ENCODE measurements around the gene KIF13A.

The KIF13A gene

GRCh38 chr6:17998003-17998402 lies 10.6 kb upstream of the KIF13A start:
- Histone ChIP-seq H3K4me2 (ENCODE audit: low read length) (no peak overlapping the region), H3K36me3 (ENCODE audit: insufficient read depth, low read length) (no peaks in the 10 kb centered on the region), H3K4me3 (ENCODE audit: low read length) (no peak overlapping the region), H3K9ac (ENCODE audit: low read depth, low read length) (no peak overlapping the region), H3K9me3 (replicated peaks; ENCODE audit: low read length) (no peaks in the 10 kb centered on the region), H3K4me1 (ENCODE audit: control insufficient read depth, insufficient read depth, low read length) (peaks cover 11% of the 10 kb centered on the region), H3K27me3 (ENCODE audit: control insufficient read depth, insufficient read depth, low read length) (no peaks in the 10 kb centered on the region)

GRCh38 chr6:17995414-17995813 lies 8.0 kb upstream of the KIF13A start:
- Histone ChIP-seq H3K36me3 (ENCODE audit: insufficient read depth, low read length) (no peaks in the 10 kb centered on the region), H3K27me3 (ENCODE audit: control insufficient read depth, insufficient read depth, low read length) (no peaks in the 10 kb centered on the region), H3K4me2 (ENCODE audit: low read length) (no peak overlapping the region), H3K9ac (ENCODE audit: low read depth, low read length) (no peak overlapping the region), H3K4me3 (ENCODE audit: low read length) (no peak overlapping the region), H3K4me1 (ENCODE audit: control insufficient read depth, insufficient read depth, low read length) (peaks cover 17% of the 10 kb centered on the region), H3K9me3 (replicated peaks; ENCODE audit: low read length) (no peaks in the 10 kb centered on the region)

DNA sequence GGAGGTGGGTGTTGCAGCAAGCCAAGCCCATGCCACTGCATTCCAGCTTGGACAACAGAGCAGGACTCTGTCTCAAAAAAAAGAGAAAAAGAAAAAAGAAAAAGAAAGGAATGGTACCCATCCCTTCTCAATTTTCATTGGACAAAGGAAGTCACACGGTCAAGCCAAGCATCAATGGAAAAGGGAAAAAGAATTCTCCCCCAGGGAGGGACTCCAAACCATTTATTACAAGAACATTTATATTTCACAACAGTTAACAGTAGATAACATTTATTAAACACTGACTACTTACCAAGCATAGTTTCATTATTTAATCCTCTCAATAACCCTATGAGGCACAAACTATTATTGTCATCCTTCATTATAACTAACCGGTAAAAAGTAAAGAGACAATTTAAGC lies 6.6 kb upstream of the KIF13A start:
- no peaks in the 10 kb centered on the region for H3K27me3 ChIP-seq (ENCODE audit: control insufficient read depth, insufficient read depth, low read length)
- peaks cover 17% of the 10 kb centered on the region for H3K4me1 ChIP-seq (ENCODE audit: control insufficient read depth, insufficient read depth, low read length)
- H3K9ac ChIP-seq (ENCODE audit: low read depth, low read length), result no peak overlapping the region
- H3K36me3 ChIP-seq (ENCODE audit: insufficient read depth, low read length), result no peaks in the 10 kb centered on the region
- H3K9me3 ChIP-seq (replicated peaks; ENCODE audit: low read length), result no peaks in the 10 kb centered on the region
- no peak overlapping the region for H3K4me3 ChIP-seq (ENCODE audit: low read length)
- peak overlapping the region; percentile 38 for H3K4me2 ChIP-seq (ENCODE audit: low read length)

DNA sequence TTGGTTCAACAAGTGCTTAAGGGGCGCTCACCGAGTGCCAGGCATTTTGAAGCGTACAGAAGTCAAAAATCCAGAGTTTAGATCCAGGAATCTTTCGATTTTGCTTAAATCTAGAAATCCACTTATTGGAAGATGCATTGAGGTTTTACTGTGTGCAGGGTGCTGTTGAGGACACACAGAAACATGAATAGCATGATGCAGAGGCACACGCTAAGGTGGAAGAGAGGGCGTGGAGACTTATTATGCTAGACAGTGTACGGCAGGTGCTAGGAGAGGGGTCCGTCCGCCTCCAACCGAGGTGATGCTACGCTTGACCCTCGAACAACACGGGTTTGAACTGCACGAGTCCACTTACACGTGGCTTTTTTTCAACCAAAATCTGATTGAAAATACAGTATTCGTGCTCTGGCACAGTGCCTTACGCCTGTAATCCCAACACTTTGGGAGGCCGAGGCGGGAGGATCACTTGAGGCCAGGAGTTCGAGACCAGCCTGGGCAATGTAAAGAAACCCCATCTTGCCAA lies 1.0 kb upstream of the KIF13A start:
- peak overlapping the region; percentile 86 for H3K9ac ChIP-seq (ENCODE audit: low read depth, low read length)
- H3K4me3 ChIP-seq (ENCODE audit: low read length), result peak overlapping the region; percentile 89
- no peaks in the 10 kb centered on the region for H3K9me3 ChIP-seq (replicated peaks; ENCODE audit: low read length)
- H3K4me1 ChIP-seq (ENCODE audit: control insufficient read depth, insufficient read depth, low read length), result peaks cover 22% of the 10 kb centered on the region
- no peaks in the 10 kb centered on the region for H3K36me3 ChIP-seq (ENCODE audit: insufficient read depth, low read length)
- no peaks in the 10 kb centered on the region for H3K27me3 ChIP-seq (ENCODE audit: control insufficient read depth, insufficient read depth, low read length)
- peak overlapping the region; percentile 86 for H3K4me2 ChIP-seq (ENCODE audit: low read length)

GRCh38 chr6:17987697-17988421 lies 424 bp upstream of the KIF13A start:
- H3K4me1 ChIP-seq (ENCODE audit: control insufficient read depth, insufficient read depth, low read length), result peaks cover 18% of the 10 kb centered on the region
- no peaks in the 10 kb centered on the region for H3K9me3 ChIP-seq (replicated peaks; ENCODE audit: low read length)
- H3K9ac ChIP-seq (ENCODE audit: low read depth, low read length), result peak overlapping the region; percentile 86
- peak overlapping the region; percentile 89 for H3K4me3 ChIP-seq (ENCODE audit: low read length)
- H3K4me2 ChIP-seq (ENCODE audit: low read length), result peak overlapping the region; percentile 86
- H3K36me3 ChIP-seq (ENCODE audit: insufficient read depth, low read length), result no peaks in the 10 kb centered on the region
- H3K27me3 ChIP-seq (ENCODE audit: control insufficient read depth, insufficient read depth, low read length), result no peaks in the 10 kb centered on the region

DNA sequence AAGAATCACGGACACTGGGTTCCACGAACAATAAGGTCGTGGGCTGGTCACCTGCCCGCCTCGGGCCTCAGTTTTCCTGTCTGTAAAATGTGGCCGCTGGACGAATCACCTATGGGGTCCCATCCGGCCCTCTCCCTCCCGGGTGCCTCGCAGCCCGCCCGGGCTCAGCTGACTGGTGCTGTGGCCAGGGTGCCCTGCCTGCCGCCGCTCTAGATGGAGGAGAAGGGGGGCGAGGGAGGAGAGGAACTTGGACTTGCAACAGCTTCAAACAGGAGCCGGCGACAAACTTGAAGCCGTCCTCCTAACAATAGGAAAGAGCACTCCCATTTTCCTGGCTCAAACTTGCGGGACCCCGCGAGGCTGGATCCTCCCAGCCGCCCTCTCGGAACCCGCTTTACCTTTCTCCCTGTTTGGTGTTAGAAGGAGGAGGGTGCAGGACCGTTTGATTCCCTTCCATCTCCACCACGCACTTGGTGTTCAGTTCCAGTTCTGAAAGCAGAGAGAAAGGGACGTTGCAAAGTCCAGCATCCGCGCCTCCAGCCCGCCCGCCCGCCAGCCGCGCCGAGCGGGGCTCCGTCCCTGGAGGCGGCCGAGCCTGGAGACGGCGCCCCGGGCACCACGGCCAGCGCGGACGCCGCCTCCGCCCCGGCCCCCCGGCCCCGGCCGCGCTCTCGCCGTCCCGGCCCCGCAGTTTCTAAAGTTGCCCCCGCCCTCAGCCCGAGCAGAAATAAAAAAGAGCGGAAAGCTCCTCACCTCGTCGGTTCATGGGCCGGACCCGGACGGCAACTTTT lies 584 bp downstream of the KIF13A start:
- Histone ChIP-seq H3K9ac (ENCODE audit: low read depth, low read length) (peak overlapping the region; percentile 86), H3K4me3 (ENCODE audit: low read length) (peak overlapping the region; percentile 89), H3K4me2 (ENCODE audit: low read length) (peak overlapping the region; percentile 75), H3K9me3 (replicated peaks; ENCODE audit: low read length) (no peaks in the 10 kb centered on the region), H3K36me3 (ENCODE audit: insufficient read depth, low read length) (no peaks in the 10 kb centered on the region), H3K27me3 (ENCODE audit: control insufficient read depth, insufficient read depth, low read length) (no peaks in the 10 kb centered on the region), H3K4me1 (ENCODE audit: control insufficient read depth, insufficient read depth, low read length) (peaks cover 14% of the 10 kb centered on the region)

DNA sequence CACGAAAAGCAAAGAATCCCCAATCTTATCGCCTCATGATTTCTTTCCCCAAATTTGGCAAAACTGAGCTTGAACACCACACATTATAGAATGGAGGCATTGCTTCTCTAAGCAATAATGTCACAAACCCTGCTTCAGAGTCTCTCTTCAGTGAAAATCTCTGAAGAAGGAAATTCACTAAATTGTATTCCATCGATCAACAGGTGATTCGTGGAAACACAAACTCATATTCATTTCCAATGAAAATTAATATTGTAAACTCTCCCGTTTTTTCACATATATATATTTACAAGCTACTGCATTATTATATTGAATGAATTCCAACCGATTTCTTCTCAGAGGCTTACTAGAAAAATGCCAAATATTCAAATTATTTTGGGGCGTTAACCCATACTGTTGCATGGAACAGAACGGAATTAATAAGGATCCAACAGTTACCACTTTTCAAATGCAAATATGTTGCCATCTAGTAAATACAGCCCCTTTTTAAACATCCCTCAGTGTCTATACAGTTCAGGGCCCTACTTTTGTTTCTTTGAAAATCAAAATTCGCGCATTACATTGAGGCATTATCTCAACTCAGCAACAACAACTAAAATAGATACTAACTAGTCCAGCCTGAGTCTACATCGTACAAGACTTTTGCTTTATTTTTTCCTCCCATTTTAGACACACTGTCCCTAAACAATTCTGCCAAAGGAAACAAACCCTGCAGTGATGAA lies 1.3 kb downstream of the KIF13A start:
- peak overlapping the region; percentile 89 for H3K4me3 ChIP-seq (ENCODE audit: low read length)
- no peaks in the 10 kb centered on the region for H3K9me3 ChIP-seq (replicated peaks; ENCODE audit: low read length)
- peaks cover 21% of the 10 kb centered on the region for H3K4me1 ChIP-seq (ENCODE audit: control insufficient read depth, insufficient read depth, low read length)

GRCh38 chr6:17984812-17985670 lies 2.4 kb downstream of the KIF13A start:
- Histone ChIP-seq H3K4me1 (ENCODE audit: control insufficient read depth, insufficient read depth, low read length) (peaks cover 31% of the 10 kb centered on the region), H3K27me3 (ENCODE audit: control insufficient read depth, insufficient read depth, low read length) (no peaks in the 10 kb centered on the region), H3K4me2 (ENCODE audit: low read length) (peak overlapping the region; percentile 75), H3K9ac (ENCODE audit: low read depth, low read length) (peak overlapping the region; percentile 86), H3K9me3 (replicated peaks; ENCODE audit: low read length) (no peaks in the 10 kb centered on the region), H3K4me3 (ENCODE audit: low read length) (peak overlapping the region; percentile 89), H3K36me3 (ENCODE audit: insufficient read depth, low read length) (no peaks in the 10 kb centered on the region)

More for the DNA sequence above, 1.3 kb downstream of the KIF13A start:
- Histone ChIP-seq H3K36me3 (ENCODE audit: insufficient read depth, low read length) (no peaks in the 10 kb centered on the region), H3K4me2 (ENCODE audit: low read length) (peak overlapping the region; percentile 75), H3K27me3 (ENCODE audit: control insufficient read depth, insufficient read depth, low read length) (no peaks in the 10 kb centered on the region), H3K9ac (ENCODE audit: low read depth, low read length) (peak overlapping the region; percentile 86)

GRCh38 chr6:17984399-17984798 lies 3.0 kb downstream of the KIF13A start:
- Histone ChIP-seq H3K27me3 (ENCODE audit: control insufficient read depth, insufficient read depth, low read length) (no peaks in the 10 kb centered on the region), H3K36me3 (ENCODE audit: insufficient read depth, low read length) (no peaks in the 10 kb centered on the region), H3K9me3 (replicated peaks; ENCODE audit: low read length) (no peaks in the 10 kb centered on the region), H3K4me1 (ENCODE audit: control insufficient read depth, insufficient read depth, low read length) (peaks cover 31% of the 10 kb centered on the region), H3K4me2 (ENCODE audit: low read length) (peak overlapping the region; percentile 75), H3K4me3 (ENCODE audit: low read length) (peak overlapping the region; percentile 89), H3K9ac (ENCODE audit: low read depth, low read length) (no peak overlapping the region)

GRCh38 chr6:17983730-17984129 lies 3.7 kb downstream of the KIF13A start:
- Histone ChIP-seq H3K9me3 (replicated peaks; ENCODE audit: low read length) (no peaks in the 10 kb centered on the region), H3K4me3 (ENCODE audit: low read length) (no peak overlapping the region), H3K27me3 (ENCODE audit: control insufficient read depth, insufficient read depth, low read length) (no peaks in the 10 kb centered on the region), H3K36me3 (ENCODE audit: insufficient read depth, low read length) (no peaks in the 10 kb centered on the region), H3K4me1 (ENCODE audit: control insufficient read depth, insufficient read depth, low read length) (peaks cover 30% of the 10 kb centered on the region), H3K9ac (ENCODE audit: low read depth, low read length) (no peak overlapping the region), H3K4me2 (ENCODE audit: low read length) (no peak overlapping the region)
